Measurements from ENCODE around the gene ADISSP.

The ADISSP gene

DNA sequence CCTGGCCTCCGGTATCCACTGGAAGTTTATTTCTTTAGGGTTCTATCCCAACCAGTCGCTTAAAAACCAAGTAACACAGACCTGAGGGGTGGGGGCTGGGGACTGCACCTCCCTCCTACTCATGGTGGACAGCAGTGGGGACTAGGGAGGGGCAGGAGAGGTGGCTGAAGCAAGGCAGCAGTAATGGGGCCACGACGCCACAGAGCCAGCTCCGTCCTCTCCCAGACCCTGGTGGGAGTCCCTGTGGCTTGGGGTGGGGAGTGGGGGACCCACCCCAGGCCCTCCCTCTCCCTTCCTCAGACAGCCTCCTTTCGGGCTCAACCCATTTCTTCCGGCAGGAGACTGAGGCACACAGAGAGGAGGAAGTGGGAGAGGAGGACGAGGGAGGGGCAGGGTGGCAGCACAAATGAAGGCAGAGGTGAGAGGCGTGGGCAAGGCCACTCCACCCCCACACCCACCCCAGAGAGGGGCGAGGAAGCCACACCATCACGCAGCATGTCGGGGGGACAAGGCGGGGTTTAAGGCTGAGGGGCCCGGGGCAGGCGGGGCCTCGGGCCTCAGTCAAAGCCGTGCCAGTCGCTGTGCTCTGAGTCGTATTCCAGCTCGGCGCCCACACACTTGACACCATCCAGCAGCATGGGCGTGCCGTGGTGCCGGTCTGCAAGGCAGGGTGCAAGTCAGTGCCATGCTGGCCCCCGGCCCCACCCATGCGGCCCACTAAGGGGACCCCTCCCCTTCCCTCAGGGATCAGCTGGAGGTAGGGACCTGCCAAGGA is 13.9 kb downstream of the ADISSP start:
- DNase-seq = no peak

DNA sequence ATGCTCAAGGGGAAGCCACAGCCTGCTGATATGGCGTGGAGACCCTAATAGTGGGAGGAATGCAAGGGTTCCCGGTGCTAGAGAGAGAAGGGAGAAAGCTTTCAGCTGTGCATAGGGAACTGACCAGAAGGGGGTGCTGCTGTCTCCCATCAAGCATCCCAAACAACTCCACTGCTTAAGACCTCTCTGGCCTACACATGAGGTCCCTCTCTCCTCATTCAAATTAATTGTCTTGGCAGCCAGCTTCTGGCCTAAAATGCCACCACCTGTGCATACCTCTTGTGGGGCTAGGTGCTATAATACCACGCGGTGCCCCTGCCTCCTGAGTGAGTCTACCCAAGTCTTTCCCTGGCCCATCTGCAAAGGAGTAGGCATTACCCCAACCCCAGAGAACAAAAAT is 14.5 kb downstream of the ADISSP start:
- DNase-seq = peak; percentile 54 to 60

DNA sequence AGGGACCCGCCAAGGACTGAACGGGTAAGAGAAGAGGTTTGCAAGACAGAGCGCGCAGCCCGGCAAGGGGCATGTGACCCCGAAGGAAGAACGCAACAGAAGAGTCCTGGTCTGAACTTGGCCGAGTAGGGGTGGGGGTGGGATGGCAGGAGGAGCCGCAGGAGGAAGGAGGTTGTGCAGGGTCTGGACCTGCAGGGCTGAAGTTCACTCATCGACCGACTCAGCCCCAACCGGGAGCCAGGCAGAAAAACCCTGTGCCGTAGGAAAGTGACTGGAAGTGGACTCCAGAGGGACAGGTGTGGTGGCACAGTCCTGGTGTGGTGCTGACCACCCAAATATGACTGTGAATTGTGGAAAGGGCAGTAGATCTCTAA is 15.2 kb downstream of the ADISSP start:
- DNase-seq = no peak

DNA sequence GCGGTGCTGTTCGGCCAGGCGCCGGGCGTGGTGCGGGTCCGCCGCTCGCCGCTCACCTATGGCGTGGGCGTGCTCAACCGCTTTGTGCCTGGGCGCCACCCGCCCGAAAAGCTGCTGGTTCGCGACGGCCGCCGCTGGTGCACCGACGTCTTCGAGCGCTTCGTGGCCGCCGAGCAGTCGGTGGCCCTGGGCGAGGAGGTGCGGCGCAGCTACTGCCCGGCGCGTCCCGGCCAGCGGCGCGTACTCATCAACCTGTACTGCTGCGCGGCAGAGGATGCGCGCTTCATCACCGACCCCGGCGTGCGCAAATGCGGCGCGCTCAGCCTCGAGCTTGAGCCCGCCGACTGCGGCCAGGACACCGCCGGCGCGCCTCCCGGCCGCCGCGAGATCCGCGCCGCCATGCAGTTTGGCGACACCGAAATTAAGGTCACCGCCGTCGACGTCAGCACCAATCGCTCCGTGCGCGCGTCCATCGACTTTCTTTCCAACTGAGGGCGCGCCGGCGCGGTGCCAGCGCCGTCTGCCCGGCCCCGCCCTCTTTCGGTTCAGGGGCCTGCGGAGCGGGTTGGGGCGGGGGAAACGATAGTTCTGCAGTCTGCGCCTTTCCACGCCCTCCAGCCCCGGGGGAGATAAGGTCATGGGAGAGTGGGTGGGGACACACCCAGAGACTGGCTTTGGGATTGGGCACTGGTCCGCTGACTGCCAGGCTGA is 15.7 kb downstream of the ADISSP start:
- DNase-seq = peak; percentile 46 to 54

DNA sequence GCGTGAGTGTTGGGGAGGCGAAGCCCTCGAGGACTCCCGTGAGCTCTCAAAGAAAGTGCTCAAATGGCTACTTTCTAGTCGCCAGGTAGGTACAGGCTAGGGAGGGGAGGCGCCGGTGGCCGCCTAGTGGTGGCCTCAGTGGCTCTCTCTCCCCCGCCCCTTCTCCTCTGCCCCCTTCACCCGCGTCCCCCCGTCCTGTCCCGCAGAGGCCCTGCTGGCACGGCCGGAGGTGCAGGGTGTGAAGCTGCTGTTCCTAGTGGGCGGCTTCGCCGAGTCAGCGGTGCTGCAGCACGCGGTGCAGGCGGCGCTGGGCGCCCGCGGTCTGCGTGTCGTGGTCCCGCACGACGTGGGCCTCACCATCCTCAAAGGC is 16.3 kb downstream of the ADISSP start:
- no peak for DNase-seq

DNA sequence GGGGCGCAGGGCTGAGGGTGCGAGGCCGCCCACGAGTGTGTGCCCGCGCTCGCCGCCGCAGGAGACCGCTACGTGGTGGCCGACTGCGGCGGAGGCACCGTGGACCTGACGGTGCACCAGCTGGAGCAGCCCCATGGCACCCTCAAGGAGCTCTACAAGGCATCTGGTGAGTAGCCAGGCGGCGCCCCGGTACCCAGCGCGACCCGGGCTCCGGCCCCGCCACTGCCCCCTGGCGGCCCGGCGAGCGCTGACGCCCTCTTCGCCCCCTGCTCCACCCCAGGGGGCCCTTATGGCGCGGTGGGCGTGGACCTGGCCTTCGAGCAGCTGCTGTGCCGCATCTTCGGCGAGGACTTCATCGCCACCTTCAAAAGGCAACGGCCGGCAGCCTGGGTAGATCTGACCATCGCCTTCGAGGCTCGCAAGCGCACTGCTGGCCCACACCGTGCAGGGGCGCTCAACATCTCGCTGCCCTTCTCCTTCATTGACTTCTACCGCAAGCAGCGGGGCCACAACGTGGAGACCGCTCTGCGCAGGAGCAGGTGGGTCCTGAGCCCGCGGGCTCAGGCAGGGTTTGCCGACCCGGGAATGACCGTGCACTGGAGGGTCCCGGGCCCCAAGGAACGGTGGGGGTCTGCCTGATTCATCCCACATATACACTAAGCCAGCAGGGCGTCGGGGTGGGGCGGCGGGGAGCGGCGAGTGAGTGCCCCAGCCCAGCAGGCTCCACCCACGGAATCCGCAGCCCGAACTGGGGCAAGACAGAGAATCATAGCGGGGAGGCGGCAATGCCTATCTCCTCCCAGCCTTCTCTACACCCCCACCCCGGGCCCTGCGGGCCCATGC is 17.6 kb downstream of the ADISSP start:
- DNase-seq = peak in 1 of 2 experiments; percentile 13

DNA sequence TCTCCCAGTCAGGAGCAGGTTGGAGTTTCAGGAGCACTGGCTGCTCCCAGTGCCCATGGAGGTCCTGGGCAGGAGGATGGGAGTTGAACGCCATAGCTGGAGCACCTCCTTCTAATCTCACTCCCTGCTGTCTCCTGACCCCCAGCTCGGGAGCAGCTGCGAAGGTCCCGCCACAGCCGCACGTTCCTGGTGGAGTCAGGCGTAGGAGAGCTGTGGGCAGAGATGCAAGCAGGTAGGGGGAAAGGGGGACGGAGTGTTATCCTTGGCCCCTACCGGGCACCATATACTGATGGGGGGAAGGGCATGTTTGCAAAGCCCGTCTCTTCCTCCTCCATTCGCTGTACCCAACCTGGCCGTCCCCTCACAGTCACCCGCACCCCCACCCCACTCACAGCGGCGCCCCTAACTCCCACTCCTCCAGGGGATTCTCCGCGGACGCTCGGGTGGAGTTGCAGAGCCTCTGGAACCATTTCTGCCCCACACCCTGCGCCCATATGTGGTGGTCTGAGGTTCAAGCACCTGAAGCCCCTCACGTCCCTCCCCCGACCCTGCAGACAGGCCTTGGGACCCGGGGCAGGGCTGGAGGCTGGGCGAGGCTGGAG is 18.4 kb downstream of the ADISSP start:
- DNase-seq = no peak

DNA sequence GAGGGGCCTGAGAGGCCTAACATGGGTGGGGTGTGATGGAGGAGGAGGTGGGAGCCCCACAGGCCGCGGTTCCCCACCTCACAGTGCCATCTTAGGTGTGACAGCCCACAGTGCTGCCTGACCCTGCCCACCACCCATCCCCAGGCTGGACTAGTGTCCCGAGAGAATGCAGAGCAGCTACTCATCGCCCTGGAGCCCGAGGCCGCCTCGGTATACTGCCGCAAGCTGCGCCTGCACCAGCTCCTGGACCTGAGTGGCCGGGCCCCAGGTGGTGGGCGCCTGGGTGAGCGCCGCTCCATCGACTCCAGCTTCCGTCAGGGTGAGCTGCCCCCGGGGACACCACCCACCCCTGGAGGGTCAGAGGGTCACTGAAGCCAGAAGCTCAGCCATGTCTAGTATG is 19.5 kb downstream of the ADISSP start:
- no peak for DNase-seq

DNA sequence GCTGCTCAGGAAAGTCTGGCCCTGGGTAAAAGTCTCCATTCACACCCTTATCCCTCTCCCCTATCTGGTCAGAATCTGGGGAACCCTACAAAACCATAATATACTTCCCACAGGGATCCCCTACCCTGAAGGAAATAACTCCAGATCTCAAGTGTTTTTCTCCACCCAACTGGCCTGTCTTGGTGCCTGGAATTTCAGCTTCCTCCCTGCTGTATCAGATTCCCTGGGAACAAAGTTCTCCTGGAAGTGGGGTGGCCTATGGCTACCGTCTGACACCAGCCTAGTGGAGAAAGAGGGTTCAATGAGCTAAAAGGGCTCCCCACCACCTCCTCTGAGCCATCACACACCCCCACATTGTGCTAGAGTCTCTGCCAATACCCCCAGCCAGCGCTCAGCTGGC is 20.1 kb downstream of the ADISSP start:
- no peak for DNase-seq

DNA sequence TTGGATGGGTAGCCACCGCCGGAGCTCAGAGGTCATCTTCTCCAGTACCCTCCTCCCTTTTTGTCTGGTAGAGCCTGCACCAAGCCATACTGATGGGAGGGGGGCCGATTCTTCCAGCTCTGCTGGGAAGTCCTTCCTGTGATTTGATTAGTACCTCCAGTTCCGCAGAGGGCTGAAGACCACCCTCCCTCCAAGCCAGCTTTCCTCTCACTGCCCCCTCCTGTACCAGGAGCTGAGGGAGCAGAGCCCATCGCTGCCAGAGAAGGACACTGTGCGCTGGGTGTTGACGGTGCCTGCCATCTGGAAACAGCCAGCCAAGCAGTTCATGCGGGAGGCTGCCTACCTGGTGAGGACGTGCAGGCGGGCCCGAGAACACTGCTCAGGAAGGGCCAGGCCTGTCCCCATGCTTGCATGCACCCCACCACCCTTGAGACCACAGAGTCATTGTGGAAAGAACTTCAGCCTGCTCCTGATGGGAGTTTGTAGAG is 21.8 kb downstream of the ADISSP start:
- DNase-seq = no peak

DNA sequence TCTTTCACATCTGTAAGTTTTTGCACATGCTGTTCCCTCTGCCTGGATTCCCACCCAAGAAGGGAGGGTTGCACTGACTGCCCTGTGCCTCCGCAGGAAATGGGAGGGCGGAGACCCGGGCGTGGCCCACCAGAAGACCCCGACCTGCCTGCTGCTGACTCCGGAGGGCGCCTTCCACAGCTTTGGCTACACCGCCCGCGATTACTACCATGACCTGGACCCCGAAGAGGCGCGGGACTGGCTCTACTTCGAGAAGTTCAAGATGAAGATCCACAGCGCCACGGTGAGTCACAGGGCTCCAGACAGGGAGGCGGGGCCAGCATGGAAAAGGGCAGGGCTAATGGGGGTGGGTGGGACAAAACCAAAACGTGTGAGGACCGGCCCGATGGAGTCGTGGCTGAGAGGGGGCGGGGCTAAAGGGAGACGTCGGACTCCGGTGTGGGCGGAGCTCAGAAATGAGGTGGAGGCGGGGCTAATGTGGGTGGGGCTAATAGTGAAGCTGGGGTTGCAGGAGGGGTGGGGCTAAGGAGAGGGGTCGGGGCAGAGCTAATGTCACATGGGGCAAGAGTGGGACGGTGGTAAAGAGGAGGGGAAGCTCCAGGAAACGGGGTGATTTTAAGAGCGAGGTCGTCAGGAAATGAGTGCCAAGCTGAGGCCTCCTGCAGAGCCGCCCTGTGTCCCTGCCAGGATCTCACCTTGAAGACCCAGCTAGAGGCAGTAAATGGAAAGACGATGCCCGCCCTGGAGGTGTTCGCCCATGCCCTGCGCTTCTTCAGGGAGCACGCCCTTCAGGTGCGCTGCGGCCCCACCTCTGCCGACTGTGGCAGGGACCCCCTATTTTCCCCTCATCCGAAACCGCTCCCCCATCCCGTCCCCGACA is 22.5 kb downstream of the ADISSP start:
- DNase-seq = peak; percentile 79 to 83

DNA sequence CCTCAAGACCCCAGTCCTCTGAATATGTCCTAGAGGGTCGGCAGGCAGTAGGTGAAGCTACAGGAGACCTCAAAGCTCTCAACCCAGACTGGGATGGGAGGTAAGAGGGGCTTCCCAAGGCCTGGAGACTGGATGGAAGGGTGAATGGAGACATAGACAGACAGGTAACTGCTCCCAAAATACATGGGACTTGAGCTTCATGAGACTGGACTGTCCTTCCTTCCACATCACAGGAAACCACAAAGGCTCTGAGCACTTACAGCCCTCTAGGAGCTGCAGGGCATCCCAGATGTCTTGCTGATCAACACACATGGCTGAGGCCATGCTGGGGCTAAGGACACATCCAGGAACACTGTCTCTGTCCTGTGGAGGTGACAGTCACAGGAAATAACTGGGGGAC is 23.5 kb downstream of the ADISSP start:
- no peak for DNase-seq

DNA sequence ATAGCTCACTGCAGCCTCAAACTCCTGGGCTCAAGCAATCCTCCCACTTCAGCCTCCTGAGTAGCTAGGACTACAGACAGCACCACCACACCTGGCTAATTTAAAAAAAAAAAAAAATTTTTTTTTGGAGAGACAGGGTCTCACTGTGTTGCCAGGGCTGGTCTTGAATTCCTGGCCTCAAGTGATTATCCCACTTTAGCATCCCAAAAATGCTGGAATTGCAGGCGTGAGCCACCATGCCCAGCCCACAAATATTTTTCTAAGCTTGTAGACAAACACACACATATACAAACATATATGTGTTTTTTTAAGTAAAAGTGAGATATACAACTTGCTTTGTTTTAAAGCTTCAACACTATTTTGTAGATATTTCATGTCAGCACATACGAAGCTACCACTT is 24.3 kb downstream of the ADISSP start:
- DNase-seq = no peak

DNA sequence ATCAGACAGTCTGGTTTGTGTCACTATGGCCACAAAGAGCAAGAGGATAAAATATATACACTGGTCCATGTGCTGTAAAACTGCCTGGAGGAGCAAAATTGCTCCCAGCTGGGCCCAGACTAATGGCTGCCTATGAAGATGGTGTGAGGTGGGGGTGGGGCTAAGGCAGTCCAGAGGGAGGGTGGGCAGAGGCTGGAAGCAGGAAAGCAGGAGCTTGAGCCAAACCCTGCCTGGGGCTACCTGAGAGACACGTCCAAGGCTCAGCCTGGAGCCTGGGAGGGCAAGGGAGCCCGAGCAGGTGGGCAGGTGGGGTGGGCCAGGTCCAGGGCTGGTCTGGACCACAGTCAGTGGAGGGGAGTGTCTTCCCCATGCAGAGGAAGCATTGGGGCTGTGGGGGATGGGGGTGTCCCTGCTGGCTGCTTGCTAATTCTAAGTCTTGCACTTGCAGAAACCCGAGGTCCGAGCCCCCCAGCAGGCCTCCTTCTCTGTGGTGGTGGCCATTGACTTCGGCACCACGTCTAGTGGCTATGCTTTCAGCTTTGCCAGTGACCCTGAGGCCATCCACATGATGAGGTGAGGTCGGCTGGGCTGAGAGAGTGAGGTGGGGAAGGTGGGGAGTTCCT is 25.6 kb downstream of the ADISSP start:
- DNase-seq = no peak

DNA sequence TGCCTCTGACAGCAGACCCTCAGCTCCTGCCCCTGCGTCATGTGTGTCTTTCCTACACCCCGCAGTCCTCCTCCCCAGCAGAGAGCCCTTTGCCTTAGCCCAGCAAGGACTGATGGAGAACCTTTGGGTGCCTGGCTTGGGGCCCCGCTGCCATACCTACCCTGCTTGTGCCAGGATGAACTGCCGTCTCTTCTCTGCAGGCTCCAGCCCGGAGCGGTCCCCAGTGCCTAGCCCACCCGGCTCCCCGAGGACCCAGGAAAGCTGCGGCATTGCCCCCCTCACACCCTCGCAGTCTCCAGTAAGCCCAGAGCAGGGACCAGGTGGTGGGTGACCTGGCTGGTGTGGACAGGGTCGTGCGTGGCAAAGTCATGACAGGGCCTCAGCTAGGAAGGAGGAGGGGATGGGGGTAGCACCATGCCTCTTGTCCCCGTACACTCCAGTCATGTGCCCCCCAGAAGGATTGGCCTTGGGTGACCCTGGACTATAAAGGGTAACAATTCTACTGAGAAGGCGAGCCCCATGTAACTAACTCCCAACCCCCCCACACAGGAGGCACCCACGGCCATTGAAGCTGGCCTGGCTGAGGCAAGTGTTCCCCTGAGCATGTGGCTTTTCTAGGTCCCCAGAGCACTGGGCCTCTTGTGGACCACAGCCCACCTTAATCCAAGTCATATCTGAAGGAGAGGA is 26.8 kb downstream of the ADISSP start:
- DNase-seq = no peak

DNA sequence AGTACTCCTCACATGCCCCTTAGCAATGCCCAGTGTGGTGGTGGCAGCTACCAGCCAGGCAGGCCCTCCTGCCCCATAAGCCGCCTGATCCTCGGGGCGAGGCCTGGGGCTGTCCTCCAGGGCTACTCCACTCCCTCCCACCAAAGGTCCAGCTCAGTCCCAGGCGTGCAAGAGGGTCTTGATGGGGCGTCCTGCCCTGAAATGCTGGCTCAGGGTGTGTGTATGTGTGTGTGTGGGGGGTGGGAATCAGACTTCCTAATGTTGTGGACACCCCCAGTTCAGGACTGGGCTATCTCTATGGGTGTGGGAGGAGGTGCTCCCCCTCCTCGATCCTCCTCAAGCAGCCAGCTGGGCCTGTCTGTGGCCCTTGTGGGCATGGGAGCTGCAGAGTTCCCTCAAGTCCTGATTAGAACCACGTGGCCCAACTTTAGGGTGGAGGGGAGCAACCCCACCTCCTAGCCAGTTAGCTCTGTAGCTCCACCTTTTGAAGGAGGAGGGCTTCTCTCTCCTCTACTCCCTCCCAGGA is 27.6 kb downstream of the ADISSP start:
- no peak for DNase-seq

DNA sequence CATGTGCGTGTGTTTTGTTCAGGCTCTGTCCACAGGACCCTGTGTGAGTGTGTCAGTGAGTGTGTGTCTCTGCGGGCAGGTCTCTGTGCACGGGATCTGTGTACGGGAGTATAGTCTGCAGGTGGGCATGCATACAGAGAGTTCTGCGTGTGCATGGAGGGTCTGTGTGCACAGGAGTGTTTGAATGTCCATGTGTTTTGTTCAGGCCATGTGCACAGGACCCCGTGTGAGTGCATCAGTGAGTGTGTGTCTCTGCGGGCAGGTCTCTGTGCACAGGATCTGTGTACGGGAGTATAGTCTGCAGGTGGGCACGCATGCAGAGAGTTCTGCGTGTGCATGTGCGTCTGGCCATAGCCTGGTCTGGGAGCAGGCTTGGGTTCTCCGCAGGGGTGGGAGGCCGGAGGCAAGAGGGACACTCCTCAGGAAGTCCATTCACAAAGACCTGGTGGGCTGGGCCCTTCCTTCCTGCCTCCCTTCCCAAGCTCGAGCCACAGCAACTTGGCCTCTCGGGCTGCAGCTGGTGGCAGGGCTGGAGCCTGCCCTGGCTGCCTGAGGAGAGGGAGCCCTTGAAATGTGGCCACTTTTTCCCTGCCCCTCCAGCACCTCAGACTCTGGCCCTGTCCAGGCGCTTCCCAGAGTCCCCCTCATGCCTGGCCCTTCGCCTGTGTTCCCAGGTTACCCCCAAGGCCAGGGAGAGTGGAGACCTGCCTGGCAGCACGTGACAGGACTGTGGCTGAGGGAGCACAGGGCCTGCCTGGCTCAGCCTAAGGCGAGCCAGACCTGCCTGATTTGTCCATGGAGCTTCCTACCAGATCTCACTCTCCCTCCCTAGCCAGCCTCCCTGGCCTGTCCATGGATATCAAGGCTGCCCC is 28.3 kb downstream of the ADISSP start:
- no peak for DNase-seq

DNA sequence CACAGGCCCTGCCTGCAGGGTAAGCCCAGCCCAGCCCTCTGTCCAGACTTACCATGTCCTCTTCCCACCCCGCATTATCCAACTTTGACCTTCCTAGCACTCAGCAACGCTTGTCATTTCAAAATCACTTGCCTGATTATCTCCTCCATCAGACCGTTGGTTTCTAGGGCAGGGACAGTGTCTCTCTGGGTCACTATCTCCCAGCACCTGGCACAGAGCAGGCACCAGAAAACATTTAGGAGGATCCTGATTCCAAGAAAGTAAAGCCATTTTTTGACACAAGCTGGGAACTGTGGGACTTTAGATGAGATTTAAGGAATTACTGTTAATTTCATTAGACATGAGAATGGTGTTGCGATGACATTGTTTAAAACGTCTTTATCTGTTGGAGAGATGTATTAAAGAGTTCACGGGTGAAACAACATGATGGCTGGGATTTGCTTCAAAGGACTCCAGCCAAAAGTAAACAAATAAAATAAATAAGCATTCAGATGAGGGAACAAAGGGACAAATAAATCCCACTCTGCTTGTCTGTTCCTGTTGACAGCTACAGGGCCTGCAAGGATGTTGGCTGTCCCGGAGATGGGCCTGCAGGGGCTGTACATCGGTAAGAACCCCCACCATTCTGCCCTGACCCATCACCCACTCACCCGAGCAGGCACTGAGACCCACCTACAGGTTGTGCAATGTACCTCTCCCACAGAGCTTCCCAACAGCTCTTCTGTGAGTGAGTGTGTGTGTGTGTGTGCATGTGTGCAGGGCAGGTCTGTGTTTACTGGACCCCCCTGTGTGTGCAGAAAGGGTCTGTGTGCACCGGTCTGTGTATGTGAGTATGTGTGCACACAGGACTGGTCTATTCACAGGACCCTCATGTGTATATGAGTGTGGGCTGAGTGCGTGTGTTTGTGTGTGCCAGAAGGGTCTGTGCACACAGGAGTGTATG is 29.2 kb downstream of the ADISSP start:
- DNase-seq = no peak

DNA sequence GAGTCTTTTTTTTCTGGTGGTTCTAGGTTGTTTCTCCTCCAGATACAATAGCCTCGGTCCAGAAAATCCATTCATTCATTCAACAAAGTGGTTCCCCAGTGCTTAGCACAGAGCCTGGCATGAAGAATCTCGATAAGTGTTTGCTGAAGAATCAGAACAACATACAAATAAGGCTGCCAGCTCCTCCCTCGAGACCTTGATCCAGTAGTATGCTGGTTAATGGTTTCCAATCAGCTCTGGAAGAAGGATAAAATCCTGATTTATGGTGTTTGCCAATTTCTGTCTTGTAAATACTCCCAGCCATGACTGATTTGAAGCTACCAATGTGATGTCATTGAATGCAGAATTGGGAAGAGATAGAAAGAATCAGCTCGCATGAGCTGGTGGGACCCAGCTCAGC is 31.8 kb downstream of the ADISSP start:
- no peak for DNase-seq
